Measurements from ENCODE around the gene TMX2.

The TMX2 gene

GRCh38 chr11:57775491-57775890 lies 63.1 kb downstream of the TMX2 start:
- no peaks in the 10 kb centered on the region for H3K36me3 ChIP-seq (ENCODE audit: control insufficient read depth, insufficient read depth, low read length)
- TF ChIP-seq, protein P1, sequence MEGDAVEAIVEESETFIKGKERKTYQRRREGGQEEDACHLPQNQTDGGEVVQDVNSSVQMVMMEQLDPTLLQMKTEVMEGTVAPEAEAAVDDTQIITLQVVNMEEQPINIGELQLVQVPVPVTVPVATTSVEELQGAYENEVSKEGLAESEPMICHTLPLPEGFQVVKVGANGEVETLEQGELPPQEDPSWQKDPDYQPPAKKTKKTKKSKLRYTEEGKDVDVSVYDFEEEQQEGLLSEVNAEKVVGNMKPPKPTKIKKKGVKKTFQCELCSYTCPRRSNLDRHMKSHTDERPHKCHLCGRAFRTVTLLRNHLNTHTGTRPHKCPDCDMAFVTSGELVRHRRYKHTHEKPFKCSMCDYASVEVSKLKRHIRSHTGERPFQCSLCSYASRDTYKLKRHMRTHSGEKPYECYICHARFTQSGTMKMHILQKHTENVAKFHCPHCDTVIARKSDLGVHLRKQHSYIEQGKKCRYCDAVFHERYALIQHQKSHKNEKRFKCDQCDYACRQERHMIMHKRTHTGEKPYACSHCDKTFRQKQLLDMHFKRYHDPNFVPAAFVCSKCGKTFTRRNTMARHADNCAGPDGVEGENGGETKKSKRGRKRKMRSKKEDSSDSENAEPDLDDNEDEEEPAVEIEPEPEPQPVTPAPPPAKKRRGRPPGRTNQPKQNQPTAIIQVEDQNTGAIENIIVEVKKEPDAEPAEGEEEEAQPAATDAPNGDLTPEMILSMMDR (IDR thresholded peaks at IDR 0.05; ENCODE audit: insufficient read depth, low read length, poor library complexity, severe bottlenecking): no peak
- no peaks in the 10 kb centered on the region for H3K27me3 ChIP-seq (replicated peaks; ENCODE audit: control insufficient read depth, insufficient read depth, low read length)
- no peak overlapping the region for H3K4me3 ChIP-seq (replicated peaks; ENCODE audit: low read depth, low read length)
- DNase-seq (ENCODE audit: extremely low read depth, insufficient read length): no peak

- Histone ChIP-seq H3K27me3 (replicated peaks; ENCODE audit: control insufficient read depth, insufficient read depth, low read length) (no peaks in the 10 kb centered on the region), H3K4me3 (replicated peaks; ENCODE audit: low read depth, low read length) (no peak overlapping the region), H3K36me3 (ENCODE audit: control insufficient read depth, insufficient read depth, low read length) (no peaks in the 10 kb centered on the region)
- TF ChIP-seq, protein P1 (IDR thresholded peaks at IDR 0.05; ENCODE audit: insufficient read depth, low read length, poor library complexity, severe bottlenecking): no peak
- DNase-seq (ENCODE audit: extremely low read depth, insufficient read length): no peak
These were observed 63.7 kb downstream of the TMX2 start for GRCh38 chr11:57776031-57776521.

DNA sequence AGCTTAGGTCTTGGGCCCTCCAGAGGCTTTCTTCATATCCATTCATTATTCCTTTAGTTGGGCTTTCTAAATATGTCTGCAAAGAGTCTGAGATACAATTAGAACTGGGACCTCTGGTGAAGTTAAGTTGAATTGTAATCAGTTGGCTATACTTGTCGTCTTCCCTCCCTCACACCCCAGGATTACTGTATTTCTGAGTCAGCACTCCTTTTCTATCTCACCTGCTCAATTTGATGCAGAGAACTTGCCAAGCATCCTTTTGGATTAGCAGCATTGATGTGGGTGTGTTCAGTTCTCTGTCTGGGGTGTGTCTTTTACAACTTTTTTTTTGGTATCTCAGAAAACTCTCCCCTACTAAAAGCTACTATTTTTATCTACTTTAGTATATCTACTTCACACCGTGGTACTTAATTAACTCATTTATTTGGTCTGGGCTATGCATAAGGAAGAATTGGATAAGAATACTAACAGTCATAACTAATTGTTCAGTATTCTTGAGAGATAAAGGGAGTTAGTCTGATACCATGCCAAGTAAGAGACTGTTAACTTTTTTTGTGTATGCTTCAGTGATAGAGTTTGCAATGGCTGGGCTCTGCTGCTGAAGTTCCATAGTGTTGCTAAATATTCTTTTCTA lies 64.3 kb downstream of the TMX2 start:
- H3K4me3 ChIP-seq (replicated peaks; ENCODE audit: low read depth, low read length): no peak overlapping the region
- H3K36me3 ChIP-seq (ENCODE audit: control insufficient read depth, insufficient read depth, low read length): no peaks in the 10 kb centered on the region
- no peaks in the 10 kb centered on the region for H3K27me3 ChIP-seq (replicated peaks; ENCODE audit: control insufficient read depth, insufficient read depth, low read length)
- TF ChIP-seq, protein P1 (IDR thresholded peaks at IDR 0.05; ENCODE audit: insufficient read depth, low read length, poor library complexity, severe bottlenecking): no peak
- no peak for DNase-seq (ENCODE audit: extremely low read depth, insufficient read length)

DNA sequence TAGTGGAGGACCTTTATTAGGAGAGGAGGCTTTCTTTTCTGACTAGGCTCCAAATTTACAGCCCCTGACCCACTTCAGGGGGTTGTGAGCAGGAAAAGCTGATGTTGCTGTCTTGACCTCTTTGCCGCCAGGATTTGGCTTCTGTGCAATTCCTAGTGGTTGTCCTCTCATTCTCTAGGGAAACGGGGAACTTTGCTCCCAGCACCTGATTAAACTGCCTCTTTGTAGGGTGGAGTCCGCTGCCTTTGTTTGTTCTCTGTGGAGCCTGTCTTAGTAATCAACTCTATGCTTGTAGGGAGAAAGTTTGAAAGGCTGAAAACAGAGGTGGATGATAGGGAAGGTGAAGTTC lies 65.5 kb downstream of the TMX2 start:
- no peaks in the 10 kb centered on the region for H3K36me3 ChIP-seq (ENCODE audit: control insufficient read depth, insufficient read depth, low read length)
- no peaks in the 10 kb centered on the region for H3K27me3 ChIP-seq (replicated peaks; ENCODE audit: control insufficient read depth, insufficient read depth, low read length)
- TF ChIP-seq, protein P1 (IDR thresholded peaks at IDR 0.05; ENCODE audit: insufficient read depth, low read length, poor library complexity, severe bottlenecking): no peak
- H3K4me3 ChIP-seq (replicated peaks; ENCODE audit: low read depth, low read length): no peak overlapping the region
- no peak for DNase-seq (ENCODE audit: extremely low read depth, insufficient read length)

- TF ChIP-seq, protein P1 (IDR thresholded peaks at IDR 0.05; ENCODE audit: insufficient read depth, low read length, poor library complexity, severe bottlenecking): no peak
- Histone ChIP-seq H3K36me3 (ENCODE audit: control insufficient read depth, insufficient read depth, low read length) (no peaks in the 10 kb centered on the region), H3K4me3 (replicated peaks; ENCODE audit: low read depth, low read length) (no peak overlapping the region), H3K27me3 (replicated peaks; ENCODE audit: control insufficient read depth, insufficient read depth, low read length) (no peaks in the 10 kb centered on the region)
- no peak for DNase-seq (ENCODE audit: extremely low read depth, insufficient read length)
These were observed 66.1 kb downstream of the TMX2 start for GRCh38 chr11:57778318-57779037.
